C4-2B (cell line): Measurements from ENCODE around the gene ADAMTS6.

ENCODE experiments used
- CTCF ChIP-seq: fragments of 450-650 bp; conservative IDR thresholded peaks from 2 replicates; pipeline ENCODE4 v1.5.1; 2017; ENCODE audit warnings: mild to moderate bottlenecking
- ZFX ChIP-seq: fragments of 450-650 bp; IDR thresholded peaks from 2 replicates; pipeline ENCODE4 v1.6.1; 2017

GRCh38 chr5:65334077-65334476 lies 147.6 kb downstream of the ADAMTS6 start:
- TF ChIP-seq CTCF, result no peak
- no peak for TF ChIP-seq ZFX
